K562 (cell line): Measurements from ENCODE around the gene OPRD1. TPM values are rescaled to one million over a fixed set of nuclear protein-coding genes. Genes with fewer than 3 reads are reported as not detected.

ENCODE experiments used
- ATAC-seq: fragments of 200-7000 bp; cut with Tn5 transposase; 3 replicates; pipeline ENCODE4 v1.9.1; 2020; ENCODE audit warnings: moderate library complexity
- BruUV-seq: library from RNA; stranded (reverse); fragments of 400-500 nt; replicated peaks from 2 replicates; lab custom pipeline; 2021; lab: Mats Ljungman, UMichigan
- CTCF ChIA-PET: fragments of 300-600 bp; formaldehyde crosslinking; extraction: SDS; loops from one replicate; lab custom pipeline; 2021; ENCODE audit warnings: low intra/inter-chr PET ratio; lab: Yijun Ruan, JAX
- POLR2A ChIA-PET: fragments of 300-600, 350-650 bp; sonication (Branson Sonifier 250); formaldehyde crosslinking; extraction: SDS; loops from one replicate; lab custom pipeline; 2021; ENCODE audit warnings: antibody characterized with exemption, inconsistent platforms; lab: Yijun Ruan, JAX
- DNase-seq, 4 experiments: peaks; one replicate each; pipeline versions ENCODE4 v3.0.0 to v3.0.0-alpha.2; 2011 to 2018; ENCODE audit warnings: low spot score in 3 of 4, mixed read lengths in 3 of 4; ENCODE audit errors: extremely low read depth in 1 of 4
- FAIRE-seq: peaks from 2 replicates; lab custom pipeline; 2011; peaks lifted over from hg19 to GRCh38; lab: Jason Lieb, UNC
- H2AFZ ChIP-seq: 2 replicates; pipeline ENCODE4 v1.6.0; 2011; ENCODE audit warnings: low read depth, low read length, control low read depth, inconsistent platforms
- H3K27ac ChIP-seq: fragments of 200-600 bp; 3 replicates; pipeline ENCODE4 v1.8.0; 2011; ENCODE audit warnings: low read depth, mild to moderate bottlenecking, control low read depth, inconsistent platforms, low read length, moderate library complexity, mixed read lengths; ENCODE audit errors: extremely low read depth
- H3K27me3 ChIP-seq, 2 experiments: fragments of 300-600 bp in 1 of 2; 2 replicates in 1 of 2; 3 replicates in 1 of 2; pipeline versions ENCODE4 v1.6.0 to v1.8.0; 2011; ENCODE audit warnings: inconsistent platforms in 2 of 2, low read length in 2 of 2, mild to moderate bottlenecking in 1 of 2, mixed read lengths in 1 of 2, moderate library complexity in 1 of 2; ENCODE audit not compliant: control insufficient read depth in 2 of 2, insufficient read depth in 2 of 2
- H3K36me3 ChIP-seq: fragments of 300-600 bp; 3 replicates; pipeline ENCODE4 v1.8.0; 2011; ENCODE audit warnings: mild to moderate bottlenecking, low read length, inconsistent platforms; ENCODE audit not compliant: control insufficient read depth, insufficient read depth
- H3K4me1 ChIP-seq, 2 experiments: fragments of 200-600 bp in 1 of 2; replicated peaks in 1 of 2; 2 replicates in 1 of 2; 3 replicates in 1 of 2; pipeline versions ENCODE4 v1.5.1 to v1.8.0; 2011; ENCODE audit warnings: inconsistent platforms in 2 of 2, low read length in 2 of 2, mild to moderate bottlenecking in 1 of 2, mixed read lengths in 1 of 2, moderate library complexity in 1 of 2; ENCODE audit not compliant: control insufficient read depth in 2 of 2, insufficient read depth in 2 of 2
- H3K4me2 ChIP-seq: 2 replicates; pipeline ENCODE4 v1.6.1; 2011; ENCODE audit warnings: low read length, control low read depth, inconsistent platforms, mixed read lengths; ENCODE audit not compliant: insufficient read depth
- H3K4me3 ChIP-seq: fragments of 200-600 bp; sonication (generic), shearing (Covaris generic); 2 replicates; pipeline ENCODE4 v1.5.1; 2016; ENCODE audit warnings: control low read depth, inconsistent platforms
- H3K79me2 ChIP-seq: fragments of 200-600 bp; 3 replicates; pipeline ENCODE4 v1.8.0; 2011; ENCODE audit warnings: low read length, inconsistent platforms; ENCODE audit not compliant: control insufficient read depth, insufficient read depth
- H3K9ac ChIP-seq, 2 experiments: 2 replicates each; pipeline versions ENCODE4 v1.6.0 to v1.6.1; 2011; ENCODE audit warnings: low read depth in 2 of 2, low read length in 2 of 2, control low read depth in 1 of 2, inconsistent platforms in 1 of 2, mild to moderate bottlenecking in 1 of 2, mixed read lengths in 1 of 2; ENCODE audit not compliant: insufficient read depth in 1 of 2
- H3K9me1 ChIP-seq: one replicate; pipeline ENCODE4 v1.6.0; 2011; ENCODE audit warnings: inconsistent platforms, mild to moderate bottlenecking, low read length, moderate library complexity; ENCODE audit not compliant: control insufficient read depth, insufficient read depth
- H3K9me3 ChIP-seq: replicated peaks from 2 replicates; pipeline ENCODE4 v1.5.1; 2011; ENCODE audit warnings: low read depth, low read length, inconsistent platforms; ENCODE audit not compliant: control insufficient read depth, insufficient read depth
- H4K20me1 ChIP-seq: replicated peaks from 2 replicates; pipeline ENCODE4 v1.6.1; 2011; ENCODE audit warnings: low read length, inconsistent platforms, mixed read lengths; ENCODE audit not compliant: control insufficient read depth, insufficient read depth
- CTCF ChIP-seq, 3 experiments: IDR thresholded peaks in 2 of 3; conservative IDR thresholded peaks in 1 of 3; 2 replicates each; pipeline ENCODE4 v1.5.1; 2011 to 2012; ENCODE audit warnings: low read length in 3 of 3, mild to moderate bottlenecking in 3 of 3, control low read depth in 2 of 3, improper control_type of control experiment in 1 of 3, inconsistent platforms in 1 of 3, low read depth in 1 of 3, mixed read lengths in 1 of 3, moderate library complexity in 1 of 3; ENCODE audit not compliant: insufficient read depth in 2 of 3
- CTCFL ChIP-seq: IDR thresholded peaks from 2 replicates; pipeline ENCODE4 v1.6.1; 2011; ENCODE audit warnings: borderline replicate concordance, low read depth, mild to moderate bottlenecking, moderate library complexity, low read length; ENCODE audit not compliant: insufficient read depth, poor library complexity, severe bottlenecking
- FOXM1 ChIP-seq, 2 experiments: fragments of 450-650 bp in 1 of 2; sonication (generic) in 1 of 2; formaldehyde crosslinking in 1 of 2; IDR thresholded peaks; 2 replicates each; pipeline versions ENCODE4 v1.6.1 to v1.9.0; 2017 to 2022; ENCODE audit warnings: low read depth in 2 of 2, mild to moderate bottlenecking in 2 of 2, missing genetic modification reagents in 1 of 2, moderate library complexity in 1 of 2
- ZBTB40 ChIP-seq, 2 experiments: fragments of 450-650 bp in 1 of 2; sonication (generic) in 1 of 2; formaldehyde crosslinking in 1 of 2; IDR thresholded peaks; 2 replicates each; pipeline versions ENCODE4 v1.7.1 to v1.9.0; 2016 to 2022; ENCODE audit warnings: inconsistent platforms in 1 of 2, mild to moderate bottlenecking in 1 of 2, missing genetic modification reagents in 1 of 2
- ZFP1 ChIP-seq: fragments of 450-650 bp; formaldehyde crosslinking; IDR thresholded peaks from 2 replicates; pipeline ENCODE4 v1.4.0; 2020; ENCODE audit warnings: mild to moderate bottlenecking, mixed read lengths
- ZNF408 ChIP-seq: fragments of 250-450 bp; sonication (Bioruptor Pico); IDR thresholded peaks from 2 replicates; pipeline ENCODE4 v1.4.0; 2020; ENCODE audit warnings: low read depth, mild to moderate bottlenecking, moderate library complexity
- ZNF445 ChIP-seq: fragments of 250-450 bp; sonication (Bioruptor Pico); IDR thresholded peaks from 2 replicates; pipeline ENCODE4 v1.4.0; 2020; ENCODE audit warnings: low read depth, mild to moderate bottlenecking, moderate library complexity
- WGBS: fragments of 100-300 bp; shearing (Covaris generic); methylation state at CpG from one replicate; pipeline ENCODE4 v1.1.6; 2016; ENCODE audit warnings: low coverage, mixed read lengths; ENCODE audit not compliant: insufficient coverage; ENCODE audit errors: missing lambda C conversion rate; 5-methylcytosine and 5-hydroxymethylcytosine counted together
- in situ Hi-C: fragments of 300-500 bp; cut with MboI; formaldehyde crosslinking; loops from 4 replicates; pipeline ENCODE4 v1.15.0; 2018; ENCODE audit warnings: inconsistent platforms, mixed read lengths
- intact Hi-C: fragments of 100-400 bp; cut with micrococcal nuclease; formaldehyde crosslinking; loops from 2 replicates; pipeline ENCODE4 v1.14.2; 2022
- polyA plus RNA-seq, 8 experiments: library from polyadenylated mRNA; depleted of rRNA in 4 of 8; stranded (reverse) in 5 of 8; unstranded in 3 of 8; fragments of >200 nt; fragmentation: Nextera tagmentation in 2 of 8; fragmentation: Illumina TruSeq in 1 of 8; extraction: Ambion mirVana in 2 of 8; extraction: Trizol in 1 of 8; gene quantifications; 2 replicates each; pipeline versions ENCODE4 v1.2.1 to v1.2.3, GENCODE V29; 2011 to 2014; ENCODE audit warnings: inconsistent platforms in 1 of 8, missing spikeins in 1 of 8
- total RNA-seq, 7 experiments: library from RNA; depleted of rRNA in 6 of 7; stranded (reverse); fragments of >200 nt in 6 of 7; fragmentation: Illumina TruSeq in 2 of 7; extraction: Trizol in 2 of 7; gene quantifications; 2 replicates each; pipeline versions ENCODE4 v1.2.1 to v1.2.3, GENCODE V29; 2011 to 2021; ENCODE audit warnings: low replicate concordance in 1 of 7

OPRD1 gene
- total and polyA plus RNA-seq, 9 of the 15 experiments (the other 6 are each of a cell fraction or from before 2014, with no cell fraction given), result under 0.01 to 0.03 (median under 0.01) TPM; not detected in 6

GRCh38 chr1:28783363-28783762 lies 28.6 kb upstream of the OPRD1 start:
- H3K9ac ChIP-seq, result no peak overlapping the region
- no peaks in the 10 kb centered on the region for H3K9me3 ChIP-seq
- intact Hi-C loops, result no loop called here
- POLR2A ChIA-PET, result interaction anchor here (0.6 to 3.0 kb wide), 6 partner anchors 9 to 203 kb away, joined by 3 to 19 read pairs (median 4); partner anchors contain the start of gene RNU11
- WGBS, result 17% methylated on average over 2 of the region's 2 CpGs
- peaks cover 14 to 16% of the 10 kb centered on the region in 2 experiments for H3K4me1 ChIP-seq
- no peaks in the 10 kb centered on the region for H3K36me3 ChIP-seq
- no peaks in the 10 kb centered on the region for H3K27me3 ChIP-seq
- H2AFZ ChIP-seq, result no peak overlapping the region
- H3K79me2 ChIP-seq, result no peaks in the 10 kb centered on the region
- no TSS peak for BruUV-seq
- ATAC-seq (no peak), FAIRE-seq (no peak), DNase-seq (peak in 3 of 4 experiments; percentile 28 to 41 (median 41))
- H4K20me1 ChIP-seq, result no peaks in the 10 kb centered on the region
- H3K9me1 ChIP-seq, result no peaks in the 10 kb centered on the region
- in situ Hi-C loops, result loop anchor here (5.0 to 10.0 kb wide), 3 partner anchors 59 to 401 kb away; partner anchors contain the start of gene SRSF4
- H3K4me2 ChIP-seq, result no peak overlapping the region
- H3K27ac ChIP-seq, result no peak overlapping the region
- no peak overlapping the region for H3K4me3 ChIP-seq
- CTCF ChIA-PET, result interaction anchor here (0.6 kb wide), 1 partner anchor 67 kb away, joined by 4 read pairs; no protein-coding TSS in a partner anchor
- TF ChIP-seq FOXM1 (IDR thresholded peaks at IDR 0.05; ENCODE audit: low read depth) (no peak), FOXM1 (CRISPR knock-in tag; IDR thresholded peaks at IDR 0.05; ENCODE audit: low read depth) (no peak), ZFP1 (CRISPR knock-in tag) (no peak), ZNF445 (CRISPR knock-in tag) (no peak), CTCF (IDR thresholded peaks at IDR 0.05 in 2 of 3, conservative IDR thresholded peaks at IDR 0.05 in 1 of 3; ENCODE audit: insufficient read depth in 2 of 3, low read depth in 1 of 3, low read length in 3 of 3) (peak in 2 of 3 experiments; percentile 17 to 29; a peak in 2 of 6 replicates), ZBTB40 (IDR thresholded peaks at IDR 0.05) (no peak), ZBTB40 (CRISPR knock-in tag; IDR thresholded peaks at IDR 0.05) (no peak), ZNF408 (CRISPR knock-in tag) (no peak), CTCFL (peak; percentile 37)
